Mesothelial cell of epicardium (in vitro differentiated cells): ENCODE results near the gene SYCP2L. TPM values are rescaled to one million over a fixed set of nuclear protein-coding genes. Genes with fewer than 3 reads are reported as not detected.
"Not testable (repeated sequence)": the region's sequence is repeated elsewhere in the genome, so short reads cannot be mapped to it uniquely, and the experiment has no call there.

Experiments
- DNase-seq, 2 experiments: peaks; one replicate each; pipeline ENCODE4 v3.0.0; 2021; ENCODE audit warnings: low spot score in 2 of 2; ENCODE audit not compliant: unreplicated experiment in 2 of 2
- H3K27ac Mint-ChIP-seq: 2 replicates; pipeline ENCODE4 v1.8.0; 2021; ENCODE audit warnings: mixed read lengths
- H3K27me3 Mint-ChIP-seq: 2 replicates; pipeline ENCODE4 v1.8.0; 2021; ENCODE audit warnings: low read depth, mixed read lengths
- H3K36me3 Mint-ChIP-seq: 2 replicates; pipeline ENCODE4 v1.8.0; 2021; ENCODE audit warnings: mixed read lengths
- H3K4me1 Mint-ChIP-seq: 2 replicates; pipeline ENCODE4 v1.8.0; 2021; ENCODE audit warnings: mixed read lengths
- H3K4me3 Mint-ChIP-seq: 2 replicates; pipeline ENCODE4 v1.8.0; 2021; ENCODE audit warnings: mild to moderate bottlenecking, moderate library complexity, mixed read lengths
- H3K9me3 Mint-ChIP-seq: 2 replicates; pipeline ENCODE4 v1.8.0; 2021; ENCODE audit warnings: mixed read lengths
- total RNA-seq: library from RNA; stranded (reverse); gene quantifications from 3 replicates; pipeline ENCODE4 v1.2.1, GENCODE V29; 2021
- TF ChIP-seq, protein P1 (sequence below): fragments of 200-600 bp; sonication (generic); IDR thresholded peaks from one replicate; pipeline ENCODE4 v1.5.0; 2021; ENCODE audit warnings: antibody characterized with exemption; ENCODE audit not compliant: unreplicated experiment

Gene SYCP2L
- total RNA-seq, 1 donor from 2014 or later: 20.1 TPM

DNA sequence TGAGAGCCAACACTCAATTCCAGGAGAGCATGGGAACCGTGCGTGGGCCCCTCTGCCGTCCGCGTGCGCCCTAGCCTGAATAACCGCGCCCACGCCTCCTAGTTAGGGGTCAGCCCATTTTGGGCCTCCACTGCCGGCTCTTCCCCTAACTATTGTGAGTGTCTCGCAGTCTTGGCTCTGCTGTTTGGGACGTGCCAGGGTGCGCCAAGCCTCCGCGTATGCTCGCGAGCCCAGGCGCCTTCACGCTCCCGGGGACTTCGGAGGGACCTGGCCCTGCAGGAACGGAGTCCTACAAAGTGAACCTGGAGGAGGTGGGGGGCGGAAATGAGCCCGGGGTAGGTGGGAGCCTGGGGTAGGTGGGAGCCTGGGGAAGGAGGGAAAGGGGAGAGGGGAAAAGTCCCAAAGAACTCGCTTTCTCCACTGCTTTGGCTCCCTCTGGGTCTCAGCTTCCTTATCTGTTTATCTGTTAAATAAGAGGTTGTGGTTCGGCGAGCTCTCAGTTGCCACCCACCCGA lies 4.1 kb upstream of the SYCP2L start:
- no peak overlapping the region for H3K27ac Mint-ChIP-seq
- H3K27me3 Mint-ChIP-seq: peaks cover 84% of the 10 kb centered on the region
- TF ChIP-seq, protein P1, sequence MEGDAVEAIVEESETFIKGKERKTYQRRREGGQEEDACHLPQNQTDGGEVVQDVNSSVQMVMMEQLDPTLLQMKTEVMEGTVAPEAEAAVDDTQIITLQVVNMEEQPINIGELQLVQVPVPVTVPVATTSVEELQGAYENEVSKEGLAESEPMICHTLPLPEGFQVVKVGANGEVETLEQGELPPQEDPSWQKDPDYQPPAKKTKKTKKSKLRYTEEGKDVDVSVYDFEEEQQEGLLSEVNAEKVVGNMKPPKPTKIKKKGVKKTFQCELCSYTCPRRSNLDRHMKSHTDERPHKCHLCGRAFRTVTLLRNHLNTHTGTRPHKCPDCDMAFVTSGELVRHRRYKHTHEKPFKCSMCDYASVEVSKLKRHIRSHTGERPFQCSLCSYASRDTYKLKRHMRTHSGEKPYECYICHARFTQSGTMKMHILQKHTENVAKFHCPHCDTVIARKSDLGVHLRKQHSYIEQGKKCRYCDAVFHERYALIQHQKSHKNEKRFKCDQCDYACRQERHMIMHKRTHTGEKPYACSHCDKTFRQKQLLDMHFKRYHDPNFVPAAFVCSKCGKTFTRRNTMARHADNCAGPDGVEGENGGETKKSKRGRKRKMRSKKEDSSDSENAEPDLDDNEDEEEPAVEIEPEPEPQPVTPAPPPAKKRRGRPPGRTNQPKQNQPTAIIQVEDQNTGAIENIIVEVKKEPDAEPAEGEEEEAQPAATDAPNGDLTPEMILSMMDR: no peak
- H3K4me1 Mint-ChIP-seq: peaks cover 10% of the 10 kb centered on the region
- DNase-seq: no peak
- H3K9me3 Mint-ChIP-seq: no peaks in the 10 kb centered on the region
- no peaks in the 10 kb centered on the region for H3K36me3 Mint-ChIP-seq
- H3K4me3 Mint-ChIP-seq: peak overlapping the region; percentile 49

DNA sequence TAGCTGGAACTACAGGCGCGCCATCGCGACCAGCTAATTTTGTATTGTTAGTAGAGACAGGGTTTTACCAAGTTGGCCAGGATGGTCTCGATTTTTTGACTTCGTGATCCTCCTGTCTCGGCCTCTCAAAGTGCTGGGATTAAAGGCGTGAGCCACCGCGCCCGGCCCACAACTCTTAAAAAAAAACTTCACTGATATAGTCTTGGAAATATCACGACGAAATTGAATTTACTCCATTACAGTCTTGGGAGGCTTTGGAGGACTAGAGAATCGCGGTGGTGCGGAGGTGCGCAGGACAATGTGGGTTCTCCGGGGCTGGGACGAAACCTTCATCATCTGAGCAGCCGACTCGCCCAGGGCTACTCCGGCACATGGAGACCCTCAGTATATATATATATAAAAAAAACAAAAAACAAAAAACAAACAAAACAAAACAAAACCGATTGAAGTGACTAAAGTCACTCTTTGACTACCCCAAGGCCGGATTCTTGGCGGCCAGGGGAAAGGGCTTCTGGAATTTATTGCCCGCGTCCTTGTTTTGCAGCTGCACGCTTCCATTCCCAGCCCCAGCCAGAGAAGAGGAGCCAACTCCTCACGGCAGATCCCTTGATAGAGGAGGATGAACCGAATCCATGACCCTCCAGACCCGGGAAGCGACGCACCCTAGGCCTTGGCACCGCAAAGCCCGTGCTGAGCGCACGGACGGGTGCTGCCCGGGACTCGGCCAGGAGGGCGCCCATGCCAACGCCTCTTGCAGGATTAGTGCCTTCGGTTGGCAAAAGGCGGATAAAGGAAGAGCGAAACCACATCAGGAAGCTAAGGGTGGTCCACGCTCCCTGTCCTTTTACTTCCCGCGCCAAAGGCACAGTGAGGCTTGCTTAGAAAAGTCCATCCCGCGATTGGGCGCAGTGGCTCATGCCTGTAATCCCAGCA lies 3.3 kb upstream of the SYCP2L start:
- H3K27ac Mint-ChIP-seq: no peak overlapping the region
- H3K4me1 Mint-ChIP-seq: peaks cover 15% of the 10 kb centered on the region
- H3K36me3 Mint-ChIP-seq: no peaks in the 10 kb centered on the region
- no peak overlapping the region for H3K4me3 Mint-ChIP-seq
- no peaks in the 10 kb centered on the region for H3K9me3 Mint-ChIP-seq
- TF ChIP-seq, protein P1: no peak
- peaks cover 78% of the 10 kb centered on the region for H3K27me3 Mint-ChIP-seq
- DNase-seq: no peak

DNA sequence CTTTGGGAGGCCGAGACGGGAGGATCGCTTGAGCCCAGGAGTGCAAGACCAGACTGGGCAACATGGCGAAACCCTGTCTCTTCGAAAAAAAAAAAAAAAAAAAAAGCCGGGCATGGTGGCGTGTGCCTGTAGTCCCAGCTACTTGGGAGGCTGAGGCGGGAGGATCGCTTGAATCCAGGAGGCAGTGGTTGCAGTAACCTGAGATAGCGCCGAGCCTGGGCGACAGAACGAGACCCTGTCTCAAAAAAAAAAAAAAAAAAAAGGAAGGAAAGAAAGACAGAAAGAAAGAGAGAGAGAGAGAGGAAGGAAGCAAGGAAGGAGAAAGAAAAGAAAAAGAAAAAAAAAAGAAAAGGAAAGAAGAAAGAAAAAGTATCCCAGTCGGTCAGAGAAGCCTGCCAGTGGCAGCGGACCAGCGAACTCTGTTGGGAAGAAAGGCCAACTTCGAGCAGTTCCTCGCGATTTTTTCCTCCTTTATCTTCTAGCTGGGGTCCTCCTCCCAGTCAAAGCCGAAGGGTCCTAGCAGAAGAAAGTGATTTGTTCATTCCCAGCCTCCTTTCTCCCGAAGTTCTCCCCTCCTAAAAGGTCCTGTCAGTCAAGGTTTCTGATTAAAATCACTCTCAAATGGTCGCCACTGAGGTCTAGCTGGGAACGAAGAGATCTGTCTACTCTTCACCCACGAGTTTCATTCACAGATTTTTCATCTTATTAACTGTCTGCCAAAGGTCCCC lies 2.4 kb upstream of the SYCP2L start:
- no peak overlapping the region for H3K4me3 Mint-ChIP-seq
- H3K27ac Mint-ChIP-seq: no peak overlapping the region
- H3K4me1 Mint-ChIP-seq: peaks cover 20% of the 10 kb centered on the region
- no peak for DNase-seq
- H3K36me3 Mint-ChIP-seq: no peaks in the 10 kb centered on the region
- peaks cover 71% of the 10 kb centered on the region for H3K27me3 Mint-ChIP-seq
- no peaks in the 10 kb centered on the region for H3K9me3 Mint-ChIP-seq
- TF ChIP-seq, protein P1: no peak

DNA sequence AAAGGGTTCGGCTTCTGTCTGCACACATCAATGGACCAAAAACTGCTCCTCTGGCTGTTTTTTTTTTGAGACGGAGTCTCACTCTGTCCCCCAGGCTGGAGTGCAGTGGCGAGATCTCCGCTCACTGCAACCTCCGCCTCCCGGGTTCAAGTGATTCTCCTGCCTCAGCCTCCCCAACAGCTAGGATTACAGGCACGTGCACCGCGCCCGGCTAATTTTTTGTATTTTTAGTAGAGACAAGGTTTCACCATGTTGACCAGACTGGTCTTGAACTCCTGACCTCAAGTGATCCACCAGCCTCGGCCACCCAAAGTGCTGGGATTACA lies 524 bp upstream of the SYCP2L start:
- H3K27me3 Mint-ChIP-seq: peaks cover 51% of the 10 kb centered on the region
- peaks cover 20% of the 10 kb centered on the region for H3K4me1 Mint-ChIP-seq
- peaks cover 12% of the 10 kb centered on the region for H3K9me3 Mint-ChIP-seq
- peak overlapping the region; percentile 94 for H3K4me3 Mint-ChIP-seq
- H3K27ac Mint-ChIP-seq: peak overlapping the region; percentile 98
- peaks cover 10% of the 10 kb centered on the region for H3K36me3 Mint-ChIP-seq
- DNase-seq: not testable (repeated sequence)

DNA sequence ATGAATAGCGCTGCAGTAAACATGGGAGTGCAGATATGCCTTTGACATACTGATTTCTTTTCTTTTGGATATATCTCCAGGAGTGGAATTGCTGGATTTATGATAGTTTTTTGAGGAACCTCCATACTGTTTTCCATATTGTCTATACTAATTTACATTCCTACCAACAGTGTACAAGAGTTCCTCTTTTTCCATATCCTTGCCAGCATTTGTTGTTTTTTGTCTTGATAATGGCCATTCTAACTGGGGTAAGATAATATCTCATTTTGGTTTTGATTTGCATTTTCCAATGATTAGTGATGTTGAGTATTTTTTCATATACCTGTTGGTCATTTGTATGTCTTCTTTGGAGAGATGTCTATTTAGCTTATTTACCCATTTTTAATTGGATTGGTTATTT lies 3.3 kb downstream of the SYCP2L start:
- Mint-ChIP-seq H3K36me3 (peaks cover 18% of the 10 kb centered on the region), H3K27me3 (peaks cover 14% of the 10 kb centered on the region), H3K4me3 (no peak overlapping the region), H3K9me3 (peaks cover 12% of the 10 kb centered on the region), H3K4me1 (peaks cover 15% of the 10 kb centered on the region), H3K27ac (no peak overlapping the region)
- DNase-seq: no peak
- TF ChIP-seq, protein P1: no peak

DNA sequence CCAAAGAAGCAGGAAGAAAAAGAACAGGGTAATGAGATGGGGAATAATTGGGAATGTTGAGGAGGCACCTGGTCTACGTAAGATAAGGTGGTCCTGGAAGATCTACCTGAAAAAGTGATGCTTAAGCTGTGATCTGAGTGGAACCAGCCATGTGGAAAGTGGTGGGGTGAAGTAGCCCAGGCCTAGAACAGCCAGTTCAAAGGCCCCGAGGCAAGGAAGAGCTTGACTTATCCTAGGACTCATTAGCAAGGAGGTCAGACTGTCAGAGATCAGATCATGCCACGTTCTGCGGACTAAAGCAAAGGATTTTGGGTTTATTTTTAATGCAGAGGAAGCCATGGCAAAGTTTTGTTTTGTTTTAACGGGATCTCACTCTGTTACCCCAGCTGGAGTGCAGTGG lies 5.1 kb downstream of the SYCP2L start:
- TF ChIP-seq, protein P1: no peak
- DNase-seq: no peak
- no peak overlapping the region for H3K4me3 Mint-ChIP-seq
- no peak overlapping the region for H3K27ac Mint-ChIP-seq
- H3K9me3 Mint-ChIP-seq: peaks cover 12% of the 10 kb centered on the region
- H3K4me1 Mint-ChIP-seq: peaks cover 12% of the 10 kb centered on the region
- no peaks in the 10 kb centered on the region for H3K27me3 Mint-ChIP-seq
- peaks cover 21% of the 10 kb centered on the region for H3K36me3 Mint-ChIP-seq
